22Rv1 (cell line): ENCODE results near the gene CA10.

ENCODE experiments used
- CTCF ChIP-seq: fragments of 450-650 bp; IDR thresholded peaks from 2 replicates; pipeline ENCODE4 v1.5.1; 2017; ENCODE audit warnings: mild to moderate bottlenecking
- ZFX ChIP-seq: fragments of 450-650 bp; IDR thresholded peaks from 2 replicates; pipeline ENCODE4 v1.6.1; 2017; ENCODE audit warnings: antibody characterized with exemption, borderline replicate concordance

DNA sequence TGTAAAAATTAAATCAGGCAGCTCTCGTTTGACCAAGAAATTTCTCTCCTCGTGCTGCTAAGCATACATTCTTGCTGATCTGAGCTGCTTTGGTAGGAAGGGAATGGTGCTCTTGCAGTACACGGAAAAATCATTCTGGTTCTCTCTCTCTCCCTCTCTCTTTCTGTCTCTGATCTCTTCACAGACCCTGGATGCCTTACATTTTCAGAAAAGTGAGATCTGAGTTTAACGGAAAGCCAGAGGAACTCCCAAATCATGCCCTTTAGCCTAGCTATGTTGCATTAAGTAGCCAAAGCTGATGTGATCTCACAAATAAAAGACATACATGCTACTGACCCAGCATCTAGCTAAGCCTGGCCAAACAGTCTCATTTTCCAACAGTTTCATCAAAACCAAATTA, 4.0 kb downstream of the CA10 start:
- TF ChIP-seq CTCF (no peak), ZFX (no peak)
